GM12878 (cell line): ENCODE data around the gene MAL. TPM values are rescaled to one million over a fixed set of nuclear protein-coding genes. Genes with fewer than 3 reads are reported as not detected.

ENCODE experiments used
- ATAC-seq: fragments of 200-7000 bp; cut with Tn5 transposase; 3 replicates; pipeline ENCODE4 v1.9.1; 2020; ENCODE audit warnings: mild to moderate bottlenecking, moderate library complexity
- BruUV-seq: library from RNA; stranded (reverse); fragments of 400-500 nt; replicated peaks from 2 replicates; lab custom pipeline; 2021; lab: Mats Ljungman, UMichigan
- CTCF ChIA-PET: fragments of 300-600 bp; sonication (Branson Sonifier 250); formaldehyde crosslinking; extraction: SDS; loops from one replicate; lab custom pipeline; 2021; ENCODE audit warnings: inconsistent platforms; lab: Yijun Ruan, JAX
- POLR2A ChIA-PET: fragments of 350-600 bp; formaldehyde crosslinking; extraction: SDS; loops from one replicate; lab custom pipeline; 2021; ENCODE audit warnings: inconsistent platforms; lab: Charles Lee
- RAD21 ChIA-PET: fragments of 300-600 bp; sonication (Branson Sonifier 250); formaldehyde crosslinking; loops from one replicate; lab custom pipeline; 2023; ENCODE audit warnings: antibody characterized with exemption; ENCODE audit not compliant: unreplicated experiment; lab: Charles Lee
- SMC1A ChIA-PET: fragments of 300-600 bp; sonication (Branson Sonifier 250); formaldehyde crosslinking; loops from one replicate; lab custom pipeline; 2023; ENCODE audit not compliant: unreplicated experiment, uncharacterized antibody; lab: Charles Lee
- DNase-seq: peaks from one replicate; pipeline ENCODE4 v3.0.0-alpha.2; 2011; ENCODE audit warnings: low read depth, low spot score
- FAIRE-seq: peaks from 3 replicates; lab custom pipeline; 2011; peaks lifted over from hg19 to GRCh38; lab: Jason Lieb, UNC
- H2AFZ ChIP-seq: 2 replicates; pipeline ENCODE4 v1.6.0; 2011; ENCODE audit warnings: low read depth, low read length, control low read depth; ENCODE audit not compliant: control insufficient read depth
- H3K27ac ChIP-seq: 2 replicates; pipeline ENCODE4 v1.5.1; 2011; ENCODE audit warnings: control low read depth; ENCODE audit not compliant: control insufficient read depth, insufficient read depth
- H3K27me3 ChIP-seq, 2 experiments: replicated peaks in 1 of 2; 2 replicates each; pipeline versions ENCODE4 v1.6.0 to v1.6.1; 2011; ENCODE audit warnings: low read length in 1 of 2; ENCODE audit not compliant: control insufficient read depth in 2 of 2, insufficient read depth in 2 of 2
- H3K36me3 ChIP-seq, 2 experiments: 2 replicates each; pipeline ENCODE4 v1.5.1; 2011; ENCODE audit warnings: low read length in 1 of 2; ENCODE audit not compliant: control insufficient read depth in 2 of 2, insufficient read depth in 2 of 2
- H3K4me1 ChIP-seq: 2 replicates; pipeline ENCODE4 v1.6.1; 2011; ENCODE audit warnings: mild to moderate bottlenecking, low read length, moderate library complexity, mixed read lengths; ENCODE audit not compliant: control insufficient read depth, insufficient read depth
- H3K4me2 ChIP-seq: 2 replicates; pipeline ENCODE4 v1.6.0; 2011; ENCODE audit warnings: control low read depth; ENCODE audit not compliant: control insufficient read depth, insufficient read depth
- H3K4me3 ChIP-seq: fragments of 200-600 bp; sonication (generic); 2 replicates; pipeline ENCODE4 v1.5.1; 2016
- H3K79me2 ChIP-seq: 2 replicates; pipeline ENCODE4 v1.6.0; 2011; ENCODE audit warnings: low read length; ENCODE audit not compliant: control insufficient read depth, insufficient read depth
- H3K9ac ChIP-seq: 2 replicates; pipeline ENCODE4 v1.8.0; 2011; ENCODE audit warnings: low read length, control low read depth, mixed read lengths; ENCODE audit not compliant: control insufficient read depth, insufficient read depth
- H3K9me3 ChIP-seq: replicated peaks from 3 replicates; pipeline ENCODE4 v1.5.1; 2011; ENCODE audit warnings: mild to moderate bottlenecking, low read length; ENCODE audit not compliant: control insufficient read depth, insufficient read depth
- H4K20me1 ChIP-seq: 2 replicates; pipeline ENCODE4 v1.6.0; 2011; ENCODE audit not compliant: control insufficient read depth, insufficient read depth
- BACH1 ChIP-seq: fragments of 450-650 bp; IDR thresholded peaks from 2 replicates; pipeline ENCODE4 v1.6.1; 2017; ENCODE audit warnings: mild to moderate bottlenecking, borderline replicate concordance
- CHD2 ChIP-seq: IDR thresholded peaks from 2 replicates; pipeline ENCODE4 v1.6.1; 2011; ENCODE audit warnings: low read depth, low read length, improper control_type of control experiment, borderline replicate concordance
- FOXK2 ChIP-seq: fragments of 450-650 bp; IDR thresholded peaks from 2 replicates; pipeline ENCODE4 v1.6.1; 2017; ENCODE audit warnings: mild to moderate bottlenecking, moderate library complexity
- FOXM1 ChIP-seq: IDR thresholded peaks from 2 replicates; pipeline ENCODE4 v1.6.1; 2012; ENCODE audit warnings: low read depth, mild to moderate bottlenecking, inconsistent platforms, low read length, moderate library complexity
- MTA3 ChIP-seq: IDR thresholded peaks from 2 replicates; pipeline ENCODE4 v1.6.1; 2012; ENCODE audit warnings: low read length, inconsistent platforms, borderline replicate concordance
- NR2C1 ChIP-seq: fragments of 450-650 bp; IDR thresholded peaks from 2 replicates; pipeline ENCODE4 v1.6.1; 2017; ENCODE audit warnings: antibody characterized with exemption, mild to moderate bottlenecking, moderate library complexity
- POU2F2 ChIP-seq: IDR thresholded peaks from 3 replicates; pipeline ENCODE4 v1.6.1; 2011; ENCODE audit warnings: low read depth, mild to moderate bottlenecking, low read length, borderline replicate concordance
- RAD21 ChIP-seq: IDR thresholded peaks from 2 replicates; pipeline ENCODE4 v1.6.1; 2011; ENCODE audit warnings: mild to moderate bottlenecking, low read depth, low read length, moderate library complexity; ENCODE audit not compliant: insufficient read depth
- RB1 ChIP-seq: fragments of 450-650 bp; formaldehyde crosslinking; IDR thresholded peaks from 2 replicates; pipeline ENCODE4 v1.6.1; 2017; ENCODE audit warnings: mild to moderate bottlenecking, borderline replicate concordance
- RCOR1 ChIP-seq: conservative IDR thresholded peaks from 2 replicates; pipeline ENCODE4 v1.6.1; 2012; ENCODE audit warnings: low read depth, low read length, improper control_type of control experiment
- SIN3A ChIP-seq: IDR thresholded peaks from 2 replicates; pipeline ENCODE4 v1.6.1; 2012; ENCODE audit warnings: low read depth, low read length, improper control_type of control experiment
- ZNF217 ChIP-seq: fragments of 450-650 bp; IDR thresholded peaks from 2 replicates; pipeline ENCODE4 v1.6.1; 2017; ENCODE audit warnings: antibody characterized with exemption, mild to moderate bottlenecking
- ZNF24 ChIP-seq: fragments of 450-650 bp; IDR thresholded peaks from 2 replicates; pipeline ENCODE4 v1.6.1; 2017; ENCODE audit warnings: antibody characterized with exemption, mild to moderate bottlenecking
- ZNF274 ChIP-seq: IDR thresholded peaks from one replicate; pipeline ENCODE4 v1.8.0; 2011; ENCODE audit not compliant: insufficient read length, insufficient read depth
- WGBS: methylation state at CpG from one replicate; pipeline ENCODE4 v1.1.6; 2016; ENCODE audit warnings: low lambda C conversion rate; ENCODE audit not compliant: insufficient replicate concordance, insufficient coverage; ENCODE audit errors: missing lambda C conversion rate; 5-methylcytosine and 5-hydroxymethylcytosine counted together
- in situ Hi-C: fragments of 300-500 bp; cut with MboI; formaldehyde crosslinking; loops from 9 replicates; pipeline ENCODE4 v1.14.3; 2018; ENCODE audit warnings: mixed read lengths
- intact Hi-C: fragments of 100-400 bp; cut with micrococcal nuclease; formaldehyde crosslinking; loops from one replicate; pipeline ENCODE4 v1.14.2; 2022; ENCODE audit not compliant: unreplicated experiment
- polyA plus RNA-seq, 11 experiments: library from polyadenylated mRNA; depleted of rRNA in 4 of 11; unstranded in 6 of 11; stranded (reverse) in 5 of 11; fragments of >200 nt; fragmentation: Nextera tagmentation in 4 of 11; fragmentation: Illumina TruSeq in 1 of 11; extraction: Ambion mirVana in 4 of 11; extraction: Trizol in 1 of 11; gene quantifications; 1 replicate in 1 of 11; 2 replicates in 10 of 11; pipeline versions ENCODE4 v1.2.1 to v1.2.3, GENCODE V29; 2011 to 2016; ENCODE audit warnings: inconsistent platforms in 2 of 11, missing spikeins in 2 of 11, low read depth in 1 of 11
- total RNA-seq, 4 experiments: library from RNA; depleted of rRNA in 3 of 4; stranded (reverse); fragments of >200 nt in 3 of 4; fragmentation: Illumina TruSeq in 1 of 4; extraction: Trizol in 1 of 4; gene quantifications; 2 replicates each; pipeline versions ENCODE4 v1.2.1 to v1.2.3, GENCODE V29; 2013 to 2021
- TF ChIP-seq, protein P1 (sequence below): IDR thresholded peaks from 2 replicates; pipeline ENCODE4 v1.6.1; 2011; ENCODE audit warnings: low read depth, low read length, improper control_type of control experiment, borderline replicate concordance
- TF ChIP-seq, protein P2 (sequence below): IDR thresholded peaks from 2 replicates; pipeline ENCODE4 v1.6.1; 2012; ENCODE audit warnings: low read length, inconsistent platforms
- TF ChIP-seq, protein P3 (sequence below): fragments of 450-650 bp; formaldehyde crosslinking; IDR thresholded peaks from 2 replicates; pipeline ENCODE4 v1.4.0; 2022; ENCODE audit warnings: mild to moderate bottlenecking, moderate library complexity
- TF ChIP-seq, protein P4 (sequence below): IDR thresholded peaks from 2 replicates; pipeline ENCODE4 v1.6.1; 2012; ENCODE audit warnings: low read depth, low read length, improper control_type of control experiment
- TF ChIP-seq, protein P5 (sequence below): fragments of 450-650 bp; IDR thresholded peaks from 2 replicates; pipeline ENCODE4 v1.6.1; 2016; ENCODE audit warnings: mild to moderate bottlenecking

The MAL gene
- total and polyA plus RNA-seq, 10 of the 15 experiments (the other 5 are each of a cell fraction or from before 2014, with no cell fraction given) = 1.3 to 4.5 (median 1.7) TPM

DNA sequence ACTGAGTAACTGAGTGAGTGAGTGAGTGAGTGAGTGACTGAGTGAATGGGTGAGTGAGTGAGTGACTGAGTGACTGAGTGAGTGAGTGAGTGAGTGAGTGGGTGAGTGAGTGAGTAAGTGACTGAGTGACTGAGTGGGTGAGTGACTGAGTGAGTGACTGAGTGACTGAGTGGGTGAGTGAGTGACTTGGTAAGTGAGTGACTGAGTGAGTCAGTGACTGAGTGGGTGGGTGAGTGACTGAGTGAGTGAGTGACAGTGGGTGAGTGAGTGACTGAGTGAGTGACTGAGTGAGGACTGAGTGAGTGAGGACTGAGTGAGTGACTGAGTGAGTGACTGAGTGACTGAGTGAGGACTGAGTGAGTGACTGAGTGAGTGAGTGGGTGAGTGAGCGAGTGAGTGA is 13.9 kb downstream of the MAL start:
- H3K27ac ChIP-seq = no peak overlapping the region
- H3K36me3 ChIP-seq = no peaks in the 10 kb centered on the region
- no peaks in the 10 kb centered on the region for H3K9me3 ChIP-seq
- DNase-seq (no peak), FAIRE-seq (no peak), ATAC-seq (no peak)
- no peaks in the 10 kb centered on the region for H3K27me3 ChIP-seq
- no peaks in the 10 kb centered on the region for H4K20me1 ChIP-seq
- in situ Hi-C loops = no loop called here
- H2AFZ ChIP-seq = no peak overlapping the region
- no peak overlapping the region for H3K4me2 ChIP-seq
- WGBS = 86% methylated on average over 1 of the region's 1 CpG
- H3K79me2 ChIP-seq = no peaks in the 10 kb centered on the region
- POLR2A ChIA-PET = interaction anchor here (1.3 kb wide), 1 partner anchor 9 kb away, joined by 3 read pairs; no protein-coding TSS in a partner anchor
- RAD21 ChIA-PET = interaction anchor here (4.9 kb wide), 1 partner anchor 15 kb away, joined by 61 read pairs; the partner anchor contains the start of gene MAL
- no peak overlapping the region for H3K9ac ChIP-seq
- no TSS peak for BruUV-seq
- H3K4me3 ChIP-seq = no peak overlapping the region
- CTCF ChIA-PET = no interaction called here
- intact Hi-C loops = no loop called here
- SMC1A ChIA-PET = no interaction called here
- peaks cover 41% of the 10 kb centered on the region for H3K4me1 ChIP-seq
- TF ChIP-seq RB1 (no peak), POU2F2 (peak; percentile 81; the same call in 1 of the 3 replicates), FOXM1 (no peak), NR2C1 (no peak), ZNF24 (peak; percentile 90), BACH1 (no peak), RCOR1 (no peak), FOXK2 (no peak), MTA3 (no peak), RAD21 (no peak), CHD2 (no peak), SIN3A (no peak), ZNF217 (no peak), ZNF274 (no peak)
- TF ChIP-seq, protein P1, sequence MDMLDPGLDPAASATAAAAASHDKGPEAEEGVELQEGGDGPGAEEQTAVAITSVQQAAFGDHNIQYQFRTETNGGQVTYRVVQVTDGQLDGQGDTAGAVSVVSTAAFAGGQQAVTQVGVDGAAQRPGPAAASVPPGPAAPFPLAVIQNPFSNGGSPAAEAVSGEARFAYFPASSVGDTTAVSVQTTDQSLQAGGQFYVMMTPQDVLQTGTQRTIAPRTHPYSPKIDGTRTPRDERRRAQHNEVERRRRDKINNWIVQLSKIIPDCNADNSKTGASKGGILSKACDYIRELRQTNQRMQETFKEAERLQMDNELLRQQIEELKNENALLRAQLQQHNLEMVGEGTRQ = no peak
- TF ChIP-seq, protein P2, sequence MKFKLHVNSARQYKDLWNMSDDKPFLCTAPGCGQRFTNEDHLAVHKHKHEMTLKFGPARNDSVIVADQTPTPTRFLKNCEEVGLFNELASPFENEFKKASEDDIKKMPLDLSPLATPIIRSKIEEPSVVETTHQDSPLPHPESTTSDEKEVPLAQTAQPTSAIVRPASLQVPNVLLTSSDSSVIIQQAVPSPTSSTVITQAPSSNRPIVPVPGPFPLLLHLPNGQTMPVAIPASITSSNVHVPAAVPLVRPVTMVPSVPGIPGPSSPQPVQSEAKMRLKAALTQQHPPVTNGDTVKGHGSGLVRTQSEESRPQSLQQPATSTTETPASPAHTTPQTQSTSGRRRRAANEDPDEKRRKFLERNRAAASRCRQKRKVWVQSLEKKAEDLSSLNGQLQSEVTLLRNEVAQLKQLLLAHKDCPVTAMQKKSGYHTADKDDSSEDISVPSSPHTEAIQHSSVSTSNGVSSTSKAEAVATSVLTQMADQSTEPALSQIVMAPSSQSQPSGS = no peak
- TF ChIP-seq, protein P3, sequence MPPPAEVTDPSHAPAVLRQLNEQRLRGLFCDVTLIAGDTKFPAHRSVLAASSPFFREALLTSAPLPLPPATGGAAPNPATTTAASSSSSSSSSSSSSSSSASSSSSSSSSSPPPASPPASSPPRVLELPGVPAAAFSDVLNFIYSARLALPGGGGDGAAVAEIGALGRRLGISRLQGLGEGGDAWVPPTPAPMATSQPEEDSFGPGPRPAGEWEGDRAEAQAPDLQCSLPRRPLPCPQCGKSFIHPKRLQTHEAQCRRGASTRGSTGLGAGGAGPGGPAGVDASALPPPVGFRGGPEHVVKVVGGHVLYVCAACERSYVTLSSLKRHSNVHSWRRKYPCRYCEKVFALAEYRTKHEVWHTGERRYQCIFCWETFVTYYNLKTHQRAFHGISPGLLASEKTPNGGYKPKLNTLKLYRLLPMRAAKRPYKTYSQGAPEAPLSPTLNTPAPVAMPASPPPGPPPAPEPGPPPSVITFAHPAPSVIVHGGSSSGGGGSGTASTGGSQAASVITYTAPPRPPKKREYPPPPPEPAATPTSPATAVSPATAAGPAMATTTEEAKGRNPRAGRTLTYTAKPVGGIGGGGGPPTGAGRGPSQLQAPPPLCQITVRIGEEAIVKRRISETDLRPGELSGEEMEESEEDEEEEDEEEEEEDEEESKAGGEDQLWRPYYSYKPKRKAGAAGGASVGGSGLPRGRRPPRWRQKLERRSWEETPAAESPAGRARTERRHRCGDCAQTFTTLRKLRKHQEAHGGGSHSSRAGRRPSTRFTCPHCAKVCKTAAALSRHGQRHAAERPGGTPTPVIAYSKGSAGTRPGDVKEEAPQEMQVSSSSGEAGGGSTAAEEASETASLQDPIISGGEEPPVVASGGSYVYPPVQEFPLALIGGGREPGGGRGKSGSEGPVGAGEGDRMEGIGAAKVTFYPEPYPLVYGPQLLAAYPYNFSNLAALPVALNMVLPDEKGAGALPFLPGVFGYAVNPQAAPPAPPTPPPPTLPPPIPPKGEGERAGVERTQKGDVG = no peak
- TF ChIP-seq, protein P4, sequence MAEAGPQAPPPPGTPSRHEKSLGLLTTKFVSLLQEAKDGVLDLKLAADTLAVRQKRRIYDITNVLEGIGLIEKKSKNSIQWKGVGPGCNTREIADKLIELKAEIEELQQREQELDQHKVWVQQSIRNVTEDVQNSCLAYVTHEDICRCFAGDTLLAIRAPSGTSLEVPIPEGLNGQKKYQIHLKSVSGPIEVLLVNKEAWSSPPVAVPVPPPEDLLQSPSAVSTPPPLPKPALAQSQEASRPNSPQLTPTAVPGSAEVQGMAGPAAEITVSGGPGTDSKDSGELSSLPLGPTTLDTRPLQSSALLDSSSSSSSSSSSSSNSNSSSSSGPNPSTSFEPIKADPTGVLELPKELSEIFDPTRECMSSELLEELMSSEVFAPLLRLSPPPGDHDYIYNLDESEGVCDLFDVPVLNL = no peak
- TF ChIP-seq, protein P5, sequence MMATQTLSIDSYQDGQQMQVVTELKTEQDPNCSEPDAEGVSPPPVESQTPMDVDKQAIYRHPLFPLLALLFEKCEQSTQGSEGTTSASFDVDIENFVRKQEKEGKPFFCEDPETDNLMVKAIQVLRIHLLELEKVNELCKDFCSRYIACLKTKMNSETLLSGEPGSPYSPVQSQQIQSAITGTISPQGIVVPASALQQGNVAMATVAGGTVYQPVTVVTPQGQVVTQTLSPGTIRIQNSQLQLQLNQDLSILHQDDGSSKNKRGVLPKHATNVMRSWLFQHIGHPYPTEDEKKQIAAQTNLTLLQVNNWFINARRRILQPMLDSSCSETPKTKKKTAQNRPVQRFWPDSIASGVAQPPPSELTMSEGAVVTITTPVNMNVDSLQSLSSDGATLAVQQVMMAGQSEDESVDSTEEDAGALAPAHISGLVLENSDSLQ = peak; percentile 85
